ENCODE results near the gene ASIC2.
A peak's percentile ranks its signal among the peaks of the same experiment; 100 is the strongest.

The ASIC2 gene

DNA sequence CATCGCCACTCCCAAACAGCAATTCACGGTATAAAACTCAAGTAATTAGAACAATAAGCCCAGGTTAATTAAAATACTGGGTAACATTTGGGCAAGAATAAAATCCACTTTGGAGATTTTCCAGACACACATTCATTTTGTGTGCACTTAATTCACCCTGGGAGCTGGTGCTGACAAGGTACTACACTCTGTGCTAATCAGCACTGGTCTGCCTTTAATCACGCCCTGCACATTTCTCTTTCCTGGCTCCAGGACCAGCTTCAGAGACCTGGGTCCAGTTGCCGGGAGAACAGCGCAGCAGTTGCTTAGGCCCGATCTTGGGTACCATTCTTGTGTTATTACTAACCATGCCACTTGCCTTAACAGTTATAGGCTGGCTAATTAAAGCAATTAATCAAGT lies 23.7 kb upstream of the ASIC2 start:
- no peak overlapping the region for H3K9ac ChIP-seq
- no peaks in the 10 kb centered on the region for H4K20me1 ChIP-seq
- no peak overlapping the region for H3K4me2 ChIP-seq
- no peak for TF ChIP-seq Cebpa-rat (IDR thresholded peaks at IDR 0.05)
- H3K9me3 ChIP-seq, result no peaks in the 10 kb centered on the region
- no peaks in the 10 kb centered on the region for H3K36me3 ChIP-seq
- H3K4me3 ChIP-seq, result no peak overlapping the region
- H3K4me1 ChIP-seq, result peaks cover 27% of the 10 kb centered on the region
- H3K27ac ChIP-seq, result no peak overlapping the region
- H3K27me3 ChIP-seq, result no peaks in the 10 kb centered on the region

DNA sequence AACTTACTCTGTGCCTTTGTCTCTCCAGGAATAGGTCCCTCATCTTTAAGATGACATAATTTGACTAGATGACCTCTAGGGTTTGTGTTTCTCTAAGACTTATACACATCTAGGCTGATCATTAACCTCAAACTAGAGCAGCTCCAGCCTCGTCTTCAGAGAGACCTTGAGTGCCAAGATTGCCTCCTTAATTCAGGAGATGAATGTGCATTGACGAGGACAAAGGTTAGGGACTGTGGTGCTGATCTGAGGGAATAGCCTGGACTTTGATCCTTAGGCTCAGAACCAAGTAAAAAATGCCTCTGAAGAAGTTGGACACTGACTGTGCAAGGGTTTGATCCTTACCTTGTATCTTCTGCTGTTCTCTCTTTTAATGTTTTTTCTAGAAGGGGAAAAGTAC lies 17.2 kb upstream of the ASIC2 start:
- Histone ChIP-seq H3K4me1 (peaks cover 27% of the 10 kb centered on the region), H3K9ac (no peak overlapping the region), H3K27me3 (no peaks in the 10 kb centered on the region), H3K27ac (no peak overlapping the region), H3K4me3 (no peak overlapping the region), H3K4me2 (no peak overlapping the region), H4K20me1 (no peaks in the 10 kb centered on the region), H3K9me3 (no peaks in the 10 kb centered on the region), H3K36me3 (no peaks in the 10 kb centered on the region)
- TF ChIP-seq Cebpa-rat (IDR thresholded peaks at IDR 0.05), result no peak

GRCh38 chr17:33303254-33303653 lies 10.2 kb upstream of the ASIC2 start:
- H3K9me3 ChIP-seq, result peaks cover 15% of the 10 kb centered on the region
- peak overlapping the region; percentile 75 for H3K4me2 ChIP-seq
- H3K4me3 ChIP-seq, result no peak overlapping the region
- H3K9ac ChIP-seq, result no peak overlapping the region; the same call in 1 of the 2 replicates
- no peaks in the 10 kb centered on the region for H3K27me3 ChIP-seq
- peaks cover 36% of the 10 kb centered on the region for H3K4me1 ChIP-seq
- H3K36me3 ChIP-seq, result peaks cover 9% of the 10 kb centered on the region
- H3K27ac ChIP-seq, result no peak overlapping the region
- H4K20me1 ChIP-seq, result no peaks in the 10 kb centered on the region
- no peak for TF ChIP-seq Cebpa-rat (IDR thresholded peaks at IDR 0.05)

DNA sequence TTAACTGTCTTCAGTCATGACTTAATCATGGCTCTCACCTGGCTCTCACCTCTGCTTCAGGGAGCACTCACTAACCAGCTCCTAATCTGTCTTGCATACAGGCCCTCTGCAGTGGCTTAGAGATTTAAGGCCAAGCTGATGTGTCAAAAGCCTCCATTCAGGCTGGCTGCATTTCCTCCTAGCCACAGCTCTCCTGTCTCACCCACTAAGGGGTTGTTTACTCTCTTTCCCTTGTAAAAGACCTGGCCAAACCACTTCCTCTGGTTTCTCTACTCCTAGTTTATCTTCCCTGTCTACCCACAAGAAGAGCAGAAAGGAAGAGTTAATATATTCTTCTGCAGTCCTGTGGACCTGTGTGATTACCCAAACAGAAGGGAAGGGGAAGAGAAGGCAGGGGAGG lies 9.3 kb upstream of the ASIC2 start:
- H3K27me3 ChIP-seq, result no peaks in the 10 kb centered on the region
- H3K4me3 ChIP-seq, result no peak overlapping the region
- H3K9ac ChIP-seq, result no peak overlapping the region
- H3K27ac ChIP-seq, result no peak overlapping the region
- H3K4me1 ChIP-seq, result peaks cover 40% of the 10 kb centered on the region
- H4K20me1 ChIP-seq, result no peaks in the 10 kb centered on the region
- peaks cover 9% of the 10 kb centered on the region for H3K36me3 ChIP-seq
- peak overlapping the region; percentile 75 for H3K4me2 ChIP-seq
- TF ChIP-seq Cebpa-rat (IDR thresholded peaks at IDR 0.05), result no peak
- H3K9me3 ChIP-seq, result peaks cover 15% of the 10 kb centered on the region

- no peak overlapping the region for H3K4me2 ChIP-seq
- no peak overlapping the region for H3K27ac ChIP-seq
- no peaks in the 10 kb centered on the region for H4K20me1 ChIP-seq
- no peak overlapping the region for H3K4me3 ChIP-seq
- no peaks in the 10 kb centered on the region for H3K27me3 ChIP-seq
- peaks cover 15% of the 10 kb centered on the region for H3K9me3 ChIP-seq
- no peak for TF ChIP-seq Cebpa-rat (IDR thresholded peaks at IDR 0.05)
- no peak overlapping the region for H3K9ac ChIP-seq
- H3K36me3 ChIP-seq, result peaks cover 9% of the 10 kb centered on the region
- peaks cover 62% of the 10 kb centered on the region for H3K4me1 ChIP-seq
These were observed 7.1 kb upstream of the ASIC2 start for GRCh38 chr17:33300241-33300640.

GRCh38 chr17:33299115-33299514 lies 6.0 kb upstream of the ASIC2 start:
- H3K36me3 ChIP-seq, result peaks cover 9% of the 10 kb centered on the region
- no peak overlapping the region for H3K4me2 ChIP-seq
- H3K27ac ChIP-seq, result no peak overlapping the region
- H3K9ac ChIP-seq, result no peak overlapping the region
- TF ChIP-seq Cebpa-rat (IDR thresholded peaks at IDR 0.05), result no peak
- peaks cover 15% of the 10 kb centered on the region for H3K9me3 ChIP-seq
- H4K20me1 ChIP-seq, result no peaks in the 10 kb centered on the region
- H3K4me1 ChIP-seq, result peaks cover 69% of the 10 kb centered on the region
- no peaks in the 10 kb centered on the region for H3K27me3 ChIP-seq
- H3K4me3 ChIP-seq, result no peak overlapping the region

GRCh38 chr17:33297643-33298042 lies 4.5 kb upstream of the ASIC2 start:
- Histone ChIP-seq H3K36me3 (peaks cover 9% of the 10 kb centered on the region), H3K4me2 (peak overlapping the region; percentile 97), H4K20me1 (no peaks in the 10 kb centered on the region), H3K27ac (peak overlapping the region; percentile 87), H3K9me3 (peaks cover 15% of the 10 kb centered on the region), H3K4me1 (peaks cover 63% of the 10 kb centered on the region), H3K4me3 (no peak overlapping the region), H3K9ac (no peak overlapping the region), H3K27me3 (no peaks in the 10 kb centered on the region)
- no peak for TF ChIP-seq Cebpa-rat (IDR thresholded peaks at IDR 0.05)

- Histone ChIP-seq H3K36me3 (peaks cover 9% of the 10 kb centered on the region), H3K9ac (peak overlapping the region; percentile 86), H3K4me3 (peak overlapping the region; percentile 85), H3K9me3 (peaks cover 14% of the 10 kb centered on the region), H3K27me3 (no peaks in the 10 kb centered on the region), H4K20me1 (no peaks in the 10 kb centered on the region; the same call in 1 of the 2 replicates), H3K4me1 (peaks cover 58% of the 10 kb centered on the region), H3K4me2 (peak overlapping the region; percentile 97), H3K27ac (peak overlapping the region; percentile 87)
- TF ChIP-seq Cebpa-rat (IDR thresholded peaks at IDR 0.05), result no peak; the same call in 1 of the 2 replicates
These were observed 1.9 kb upstream of the ASIC2 start for GRCh38 chr17:33294994-33295393.

DNA sequence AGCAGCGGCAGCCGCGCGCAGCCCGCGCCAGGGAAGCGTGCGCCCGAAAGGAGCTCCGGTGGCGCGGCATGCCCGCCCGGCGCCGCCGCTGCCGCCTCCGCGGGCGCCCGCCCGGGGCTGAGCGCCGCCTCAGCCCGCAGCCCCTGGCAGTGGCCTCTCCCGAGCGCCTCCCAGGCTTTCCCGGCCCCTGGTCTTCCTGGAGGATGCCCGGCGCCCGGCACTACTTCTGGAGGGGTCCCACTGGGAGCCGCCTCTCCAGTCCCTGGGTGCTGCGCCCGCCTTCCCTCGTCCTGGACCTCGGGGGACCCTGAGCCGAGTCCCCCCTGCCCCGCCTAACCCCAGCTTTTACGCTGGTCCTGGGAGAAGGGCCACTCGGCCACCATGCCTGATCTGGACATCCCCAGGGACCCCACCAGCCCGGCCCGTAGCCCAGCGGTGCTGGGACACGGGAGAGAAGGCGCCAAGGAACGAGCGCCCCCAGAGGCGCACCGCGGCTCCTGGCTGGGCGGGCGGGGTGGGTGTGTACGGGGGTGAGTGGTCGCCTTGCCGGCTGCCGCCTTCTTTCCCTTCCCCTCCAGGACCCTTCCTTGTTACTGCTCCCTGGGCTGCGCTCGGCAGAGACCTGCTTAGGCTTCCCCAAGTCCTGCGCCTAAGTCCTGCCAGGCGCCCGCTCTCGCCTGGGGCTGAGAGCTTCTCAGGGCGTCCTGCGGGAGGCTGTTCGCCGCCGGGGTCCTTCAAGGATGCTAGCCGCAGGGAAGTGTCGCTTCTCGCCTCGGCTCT lies 704 bp downstream of the ASIC2 start:
- no peaks in the 10 kb centered on the region for H3K27me3 ChIP-seq
- H3K9me3 ChIP-seq, result no peaks in the 10 kb centered on the region
- H3K36me3 ChIP-seq, result peaks cover 10% of the 10 kb centered on the region; the same call in 1 of the 2 replicates
- H3K27ac ChIP-seq, result peak overlapping the region; percentile 87
- peak overlapping the region; percentile 85 for H3K4me3 ChIP-seq
- peaks cover 19% of the 10 kb centered on the region for H4K20me1 ChIP-seq
- H3K4me2 ChIP-seq, result peak overlapping the region; percentile 97
- peaks cover 71% of the 10 kb centered on the region for H3K4me1 ChIP-seq
- TF ChIP-seq Cebpa-rat (IDR thresholded peaks at IDR 0.05), result no peak
- peak overlapping the region; percentile 86 for H3K9ac ChIP-seq
